GM10266 (cell line): ENCODE results near the gene CADM2.

Experiments used
- DNase-seq: peaks from one replicate; pipeline ENCODE4 v3.0.0; 2012; ENCODE audit errors: extremely low spot score
- CTCF ChIP-seq: IDR thresholded peaks from 2 replicates; pipeline ENCODE4 v1.5.1; 2012; ENCODE audit warnings: mild to moderate bottlenecking, low read depth; ENCODE audit not compliant: control insufficient read depth, insufficient read depth; ENCODE audit errors: missing control alignments

The CADM2 gene

GRCh38 chr3:85075663-85076062 lies 116.9 kb downstream of the CADM2 start:
- TF ChIP-seq CTCF = no peak
- no peak for DNase-seq

GRCh38 chr3:85077018-85077417 lies 118.2 kb downstream of the CADM2 start:
- TF ChIP-seq CTCF = no peak
- DNase-seq = no peak

- DNase-seq = no peak
- TF ChIP-seq CTCF = no peak
Measured at GRCh38 chr3:85081191-85081906, 122.6 kb downstream of the CADM2 start.

- TF ChIP-seq CTCF = no peak
- DNase-seq = no peak
Measured at GRCh38 chr3:85090495-85090894, 131.7 kb downstream of the CADM2 start.

GRCh38 chr3:85100316-85100715 lies 141.5 kb downstream of the CADM2 start:
- TF ChIP-seq CTCF = no peak
- no peak for DNase-seq

- no peak for TF ChIP-seq CTCF
- DNase-seq = no peak
Measured at GRCh38 chr3:85102781-85103180, 144.0 kb downstream of the CADM2 start.

- TF ChIP-seq CTCF = no peak
- no peak for DNase-seq
Measured at GRCh38 chr3:85110393-85110792, 151.6 kb downstream of the CADM2 start.
